SK-N-SH treated with all-trans-retinoic acid at 6 μM for 48 hours (cell line): ENCODE data around the gene CDHR5.

Experiments
- ATAC-seq: fragments of 200-7000 bp; cut with Tn5 transposase; 3 replicates; pipeline ENCODE4 v1.9.1; 2020; ENCODE audit warnings: mild to moderate bottlenecking, moderate library complexity
- BACH2 ChIP-seq: fragments of 250-450 bp; sonication (Bioruptor Pico); IDR thresholded peaks from 2 replicates; pipeline ENCODE4 v1.9.0; 2021; ENCODE audit warnings: mild to moderate bottlenecking, borderline replicate concordance
- CREB5 ChIP-seq: fragments of 250-450 bp; sonication (Bioruptor Pico); IDR thresholded peaks from 2 replicates; pipeline ENCODE4 v1.5.1; 2020; ENCODE audit warnings: low read depth, mild to moderate bottlenecking, moderate library complexity
- CSDC2 ChIP-seq: fragments of 250-450 bp; sonication (Bioruptor Pico); IDR thresholded peaks from 2 replicates; pipeline ENCODE4 v1.5.0; 2020; ENCODE audit warnings: mild to moderate bottlenecking, moderate library complexity
- CSRNP3 ChIP-seq: fragments of 250-450 bp; sonication (Bioruptor Pico); IDR thresholded peaks from 2 replicates; pipeline ENCODE4 v1.5.1; 2021; ENCODE audit warnings: mild to moderate bottlenecking, moderate library complexity
- ESRRG ChIP-seq: fragments of 250-450 bp; sonication (Bioruptor Pico); IDR thresholded peaks from 2 replicates; pipeline ENCODE4 v1.6.1; 2021; ENCODE audit warnings: mild to moderate bottlenecking
- GLIS3 ChIP-seq: fragments of 250-450 bp; sonication (Bioruptor Pico); IDR thresholded peaks from 2 replicates; pipeline ENCODE4 v1.5.0; 2020; ENCODE audit warnings: mild to moderate bottlenecking, moderate library complexity
- ISL1 ChIP-seq: fragments of 250-450 bp; sonication (Bioruptor Pico); IDR thresholded peaks from 2 replicates; pipeline ENCODE4 v2.1.2; 2022; ENCODE audit warnings: mild to moderate bottlenecking, moderate library complexity
- OSR1 ChIP-seq: fragments of 250-450 bp; sonication (Bioruptor Pico); IDR thresholded peaks from 2 replicates; pipeline ENCODE4 v1.8.0; 2022; ENCODE audit warnings: moderate library complexity, mild to moderate bottlenecking, inconsistent platforms
- POU6F1 ChIP-seq: fragments of 250-450 bp; sonication (Bioruptor Pico); IDR thresholded peaks from 2 replicates; pipeline ENCODE4 v1.8.0; 2021; ENCODE audit warnings: low read depth, mild to moderate bottlenecking, moderate library complexity, borderline replicate concordance
- PPARA ChIP-seq: fragments of 250-450 bp; sonication (Bioruptor Pico); IDR thresholded peaks from 2 replicates; pipeline ENCODE4 v1.5.0; 2020; ENCODE audit warnings: mild to moderate bottlenecking, borderline replicate concordance
- RARB ChIP-seq: fragments of 250-450 bp; sonication (Bioruptor Pico); IDR thresholded peaks from 2 replicates; pipeline ENCODE4 v1.8.0; 2021; ENCODE audit warnings: mild to moderate bottlenecking, moderate library complexity
- SNAI2 ChIP-seq: fragments of 250-450 bp; sonication (Bioruptor Pico); IDR thresholded peaks from 2 replicates; pipeline ENCODE4 v1.5.0; 2020; ENCODE audit warnings: mild to moderate bottlenecking, moderate library complexity
- TCF4 ChIP-seq: fragments of 250-450 bp; sonication (Bioruptor Pico); IDR thresholded peaks from 2 replicates; pipeline ENCODE4 v1.8.0; 2021; ENCODE audit warnings: mild to moderate bottlenecking, moderate library complexity, borderline replicate concordance
- TOX ChIP-seq: fragments of 250-450 bp; sonication (Bioruptor Pico); IDR thresholded peaks from 2 replicates; pipeline ENCODE4 v1.8.0; 2021; ENCODE audit warnings: mild to moderate bottlenecking, moderate library complexity, borderline replicate concordance
- TSHZ2 ChIP-seq: fragments of 250-450 bp; sonication (Bioruptor Pico); IDR thresholded peaks from 2 replicates; pipeline ENCODE4 v1.5.0; 2020; ENCODE audit warnings: mild to moderate bottlenecking, moderate library complexity
- ZC3H10 ChIP-seq: fragments of 250-450 bp; sonication (Bioruptor Pico); IDR thresholded peaks from 2 replicates; pipeline ENCODE4 v1.5.1; 2021; ENCODE audit warnings: mild to moderate bottlenecking, moderate library complexity
- ZFP3 ChIP-seq: fragments of 250-450 bp; sonication (Bioruptor Pico); IDR thresholded peaks from 2 replicates; pipeline ENCODE4 v1.5.0; 2020; ENCODE audit warnings: mild to moderate bottlenecking, moderate library complexity
- ZFP30 ChIP-seq: fragments of 450-650 bp; formaldehyde crosslinking; IDR thresholded peaks from 2 replicates; pipeline ENCODE4 v1.5.0; 2022; ENCODE audit warnings: mild to moderate bottlenecking, moderate library complexity
- ZNF565 ChIP-seq: fragments of 450-650 bp; formaldehyde crosslinking; conservative IDR thresholded peaks from 2 replicates; pipeline ENCODE4 v1.5.0; 2020; ENCODE audit warnings: low read depth, mild to moderate bottlenecking, moderate library complexity
- ZNF70 ChIP-seq: fragments of 450-650 bp; formaldehyde crosslinking; IDR thresholded peaks from 2 replicates; pipeline ENCODE4 v1.5.0; 2020; ENCODE audit warnings: mild to moderate bottlenecking, moderate library complexity
- ZNF8 ChIP-seq: fragments of 450-650 bp; formaldehyde crosslinking; IDR thresholded peaks from 2 replicates; pipeline ENCODE4 v1.5.0; 2020; ENCODE audit warnings: mild to moderate bottlenecking, moderate library complexity

CDHR5 gene

GRCh38 chr11:616320-617198 is 8.2 kb downstream of the CDHR5 start:
- no peak for ATAC-seq
- TF ChIP-seq OSR1 (CRISPR knock-in tag): no peak
- no peak for TF ChIP-seq PPARA (CRISPR knock-in tag)
- TF ChIP-seq TOX: no peak
- TF ChIP-seq TSHZ2 (CRISPR knock-in tag): no peak
- no peak for TF ChIP-seq ESRRG
- no peak for TF ChIP-seq ZFP3 (CRISPR knock-in tag)
- no peak for TF ChIP-seq CREB5
- TF ChIP-seq RARB: no peak
- no peak for TF ChIP-seq ZNF565 (CRISPR knock-in tag)
- TF ChIP-seq TCF4 (CRISPR knock-in tag): no peak
- TF ChIP-seq ZNF70 (CRISPR knock-in tag): no peak
- TF ChIP-seq CSDC2 (CRISPR knock-in tag): no peak
- no peak for TF ChIP-seq CSRNP3 (CRISPR knock-in tag)
- TF ChIP-seq ZNF8 (CRISPR knock-in tag): no peak

GRCh38 chr11:615504-616319 is 9.0 kb downstream of the CDHR5 start, which contains the start of gene IRF7:
Gene IRF7 (minus strand): TSS chr11:615950. CDS start chr11:615364, 586 bp downstream.
- ATAC-seq: peak; percentile 91
- TF ChIP-seq RARB (no peak), GLIS3 (0 out of 2 replicates have a peak, but pooled peaks have one; percentile 55), CSRNP3 (CRISPR knock-in tag) (0 out of 2 replicates have a peak, but pooled peaks have one; percentile 20), ESRRG (peak; percentile 22; the same call in 1 of the 2 replicates)

- ATAC-seq: peak; percentile 5
- TF ChIP-seq ZNF70 (CRISPR knock-in tag) (no peak), ZFP30 (no peak), BACH2 (no peak), CREB5 (no peak), SNAI2 (CRISPR knock-in tag) (no peak), ZC3H10 (CRISPR knock-in tag) (no peak), TCF4 (CRISPR knock-in tag) (no peak), ZFP3 (CRISPR knock-in tag) (no peak), ZNF8 (CRISPR knock-in tag) (no peak), ISL1 (no peak), TOX (no peak), CSDC2 (CRISPR knock-in tag) (no peak), OSR1 (CRISPR knock-in tag) (no peak), ZNF565 (CRISPR knock-in tag) (no peak), CSRNP3 (CRISPR knock-in tag) (no peak), POU6F1 (no peak), GLIS3 (no peak), RARB (no peak)
These were observed 9.9 kb downstream of the CDHR5 start for GRCh38 chr11:614623-615503.
